GM04504 (cell line): ENCODE data around the gene THUMPD2.
"Not testable (repeated sequence)": the region's sequence is repeated elsewhere in the genome, so short reads cannot be mapped to it uniquely, and the experiment has no call there.

ENCODE experiments used
- DNase-seq: peaks from one replicate; pipeline ENCODE4 v3.0.0-alpha.2; 2012; ENCODE audit warnings: low read depth

THUMPD2 gene

GRCh38 chr2:39778775-39779340, at the start of gene THUMPD2:
THUMPD2 (minus strand) TSS chr2:39779258; CDS start chr2:39779239, 19 bp downstream.
- DNase-seq = no peak

GRCh38 chr2:39821871-39822270, 42.8 kb upstream of the THUMPD2 start:
- no peak for DNase-seq

- no peak for DNase-seq
These were observed 37.8 kb upstream of the THUMPD2 start for GRCh38 chr2:39816845-39817244.

GRCh38 chr2:39816428-39816827, 37.4 kb upstream of the THUMPD2 start:
- no peak for DNase-seq

GRCh38 chr2:39805936-39806608, 27.0 kb upstream of the THUMPD2 start:
- peak; percentile 28 for DNase-seq

- no peak for DNase-seq
These were observed 24.8 kb upstream of the THUMPD2 start for GRCh38 chr2:39803839-39804238.

- no peak for DNase-seq
These were observed 21.7 kb upstream of the THUMPD2 start for GRCh38 chr2:39800752-39801151.

- DNase-seq = no peak
These were observed 17.1 kb upstream of the THUMPD2 start for GRCh38 chr2:39796134-39796533.

GRCh38 chr2:39790216-39790818, 11.3 kb upstream of the THUMPD2 start:
- DNase-seq = not testable (repeated sequence)

GRCh38 chr2:39787950-39788349, 8.9 kb upstream of the THUMPD2 start:
- DNase-seq = no peak

- DNase-seq = no peak
These were observed 7.9 kb upstream of the THUMPD2 start for GRCh38 chr2:39786761-39787522.

- no peak for DNase-seq
These were observed 3.5 kb upstream of the THUMPD2 start for GRCh38 chr2:39782591-39782990.

- DNase-seq = no peak
These were observed 2.6 kb upstream of the THUMPD2 start for GRCh38 chr2:39781697-39782096.

- no peak for DNase-seq
These were observed 2.0 kb upstream of the THUMPD2 start for GRCh38 chr2:39780825-39781600.

GRCh38 chr2:39779927-39780326, 869 bp upstream of the THUMPD2 start:
- no peak for DNase-seq

GRCh38 chr2:39779341-39779851, 338 bp upstream of the THUMPD2 start:
- no peak for DNase-seq

- no peak for DNase-seq
These were observed 825 bp downstream of the THUMPD2 start for GRCh38 chr2:39778233-39778632.

GRCh38 chr2:39772812-39773152, 6.3 kb downstream of the THUMPD2 start:
- DNase-seq = no peak

- no peak for DNase-seq
These were observed 6.8 kb downstream of the THUMPD2 start for GRCh38 chr2:39772086-39772811.

- DNase-seq = no peak
These were observed 16.6 kb downstream of the THUMPD2 start for GRCh38 chr2:39762448-39762847.

GRCh38 chr2:39757156-39757555, 21.9 kb downstream of the THUMPD2 start:
- no peak for DNase-seq
